ENCODE results near the gene CTRB1.
"Not testable (repeated sequence)": the region's sequence is repeated elsewhere in the genome, so short reads cannot be mapped to it uniquely, and the experiment has no call there.

The CTRB1 gene

GRCh38 chr16:75240633-75241032, 21.8 kb downstream of the CTRB1 start:
- not testable (repeated sequence) for DNase-seq (ENCODE audit: low spot score)

- no peak for DNase-seq (ENCODE audit: low spot score)
Observed at GRCh38 chr16:75241412-75241811, 22.6 kb downstream of the CTRB1 start.

GRCh38 chr16:75241955-75242354, 23.2 kb downstream of the CTRB1 start:
- no peak for DNase-seq (ENCODE audit: low spot score)

GRCh38 chr16:75242436-75243078, 23.8 kb downstream of the CTRB1 start:
- not testable (repeated sequence) for DNase-seq (ENCODE audit: low spot score)

GRCh38 chr16:75243667-75244224, 25.0 kb downstream of the CTRB1 start:
- no peak for DNase-seq (ENCODE audit: low spot score)

GRCh38 chr16:75244225-75244809, 25.5 kb downstream of the CTRB1 start:
- DNase-seq (ENCODE audit: low spot score): no peak

- no peak for DNase-seq (ENCODE audit: low spot score)
Observed at GRCh38 chr16:75244844-75245758, 26.3 kb downstream of the CTRB1 start.

- DNase-seq (ENCODE audit: low spot score): no peak
Observed at GRCh38 chr16:75246504-75247205, 27.9 kb downstream of the CTRB1 start.

- no peak for DNase-seq (ENCODE audit: low spot score)
Observed at GRCh38 chr16:75247249-75247648, 28.5 kb downstream of the CTRB1 start.

- DNase-seq (ENCODE audit: low spot score): no peak
Observed at GRCh38 chr16:75248142-75248535, 29.4 kb downstream of the CTRB1 start.

GRCh38 chr16:75248536-75249380, 30.0 kb downstream of the CTRB1 start:
- no peak for DNase-seq (ENCODE audit: low spot score)

- no peak for DNase-seq (ENCODE audit: low spot score)
Observed at GRCh38 chr16:75249441-75249840, 30.7 kb downstream of the CTRB1 start.

GRCh38 chr16:75250089-75250808, 31.5 kb downstream of the CTRB1 start:
- DNase-seq (ENCODE audit: low spot score): no peak

GRCh38 chr16:75250809-75251279, 32.1 kb downstream of the CTRB1 start:
- no peak for DNase-seq (ENCODE audit: low spot score)

- no peak for DNase-seq (ENCODE audit: low spot score)
Observed at GRCh38 chr16:75251280-75252048, 32.7 kb downstream of the CTRB1 start, which contains the start of gene BCAR1. Gene BCAR1, minus strand, starts transcription at chr16:75251624. Its CDS starts 142 bp downstream, at chr16:75251482.

GRCh38 chr16:75252049-75252864, 33.5 kb downstream of the CTRB1 start:
- no peak for DNase-seq (ENCODE audit: low spot score)

- no peak for DNase-seq (ENCODE audit: low spot score)
Observed at GRCh38 chr16:75252946-75253911, 34.4 kb downstream of the CTRB1 start.

All from CD4-positive, alpha-beta T cell treated with Interleukin-15 for 4 hours (primary cell).